HG02642 (cell line): ENCODE measurements around the gene GJD4.

Experiments
- ATAC-seq: cut with Tn5 transposase; IDR thresholded peaks from one replicate; pipeline ENCODE4 v1.9.1; 2021; ENCODE audit warnings: mild to moderate bottlenecking; ENCODE audit not compliant: unreplicated experiment, poor library complexity

GJD4 gene

GRCh38 chr10:35613597-35614226 is 8.6 kb downstream of the GJD4 start:
- no peak for ATAC-seq

GRCh38 chr10:35614312-35614711 is 9.2 kb downstream of the GJD4 start:
- no peak for ATAC-seq

GRCh38 chr10:35626971-35627507 is 21.9 kb downstream of the GJD4 start:
- no peak for ATAC-seq

GRCh38 chr10:35631404-35631803 is 26.3 kb downstream of the GJD4 start:
- ATAC-seq, result no peak

GRCh38 chr10:35632027-35632426 is 26.9 kb downstream of the GJD4 start:
- ATAC-seq, result no peak

GRCh38 chr10:35633006-35633980 is 28.2 kb downstream of the GJD4 start:
- ATAC-seq, result no peak

GRCh38 chr10:35635576-35635975 is 30.4 kb downstream of the GJD4 start:
- ATAC-seq, result peak; percentile 76

- ATAC-seq, result no peak
Measured at GRCh38 chr10:35636956-35637355, 31.8 kb downstream of the GJD4 start.

- ATAC-seq, result no peak
Measured at GRCh38 chr10:35637462-35637861, 32.3 kb downstream of the GJD4 start.

GRCh38 chr10:35638101-35638500 is 33.0 kb downstream of the GJD4 start:
- ATAC-seq, result no peak

- no peak for ATAC-seq
Measured at GRCh38 chr10:35639021-35639727, 34.0 kb downstream of the GJD4 start.

- no peak for ATAC-seq
Measured at GRCh38 chr10:35639728-35640401, 34.7 kb downstream of the GJD4 start.

GRCh38 chr10:35640474-35640873 is 35.3 kb downstream of the GJD4 start:
- peak; percentile 31 for ATAC-seq

- ATAC-seq, result peak; percentile 29
Measured at GRCh38 chr10:35640951-35641675, 36.0 kb downstream of the GJD4 start.

- ATAC-seq, result peak; percentile 33
Measured at GRCh38 chr10:35641676-35642034, 36.5 kb downstream of the GJD4 start.

- peak; percentile 95 for ATAC-seq
Measured at GRCh38 chr10:35642035-35642792, 37.1 kb downstream of the GJD4 start, which contains the start of gene FZD8. Gene FZD8 (minus strand): TSS chr10:35642296. CDS start chr10:35641429, 867 bp downstream.

- ATAC-seq, result no peak
Measured at GRCh38 chr10:35642793-35643114, 37.6 kb downstream of the GJD4 start.

- no peak for ATAC-seq
Measured at GRCh38 chr10:35643151-35644049, 38.3 kb downstream of the GJD4 start.
